ENCODE results near the gene C6orf141.
"Not testable (repeated sequence)": the region's sequence is repeated elsewhere in the genome, so short reads cannot be mapped to it uniquely, and the experiment has no call there.

The C6orf141 gene

GRCh38 chr6:49579649-49580048, 29.2 kb downstream of the C6orf141 start:
- DNase-seq, result no peak

GRCh38 chr6:49582529-49582928, 32.1 kb downstream of the C6orf141 start:
- DNase-seq, result no peak

GRCh38 chr6:49587262-49587661, 36.8 kb downstream of the C6orf141 start:
- not testable (repeated sequence) for DNase-seq
